Measurements from ENCODE around the gene TOMM34. TPM values are rescaled to one million over a fixed set of nuclear protein-coding genes. Genes with fewer than 3 reads are reported as not detected.

Gene TOMM34
- total and polyA plus RNA-seq, 9 of the 15 experiments (the other 6 are each of a cell fraction or from before 2014, with no cell fraction given): 18.1 to 69.4 (median 41.7) TPM

GRCh38 chr20:44973053-44973452, 12.9 kb upstream of the TOMM34 start:
- H3K4me1 ChIP-seq (replicated peaks in 1 of 2; ENCODE audit: control insufficient read depth in 2 of 2, insufficient read depth in 2 of 2, low read length in 2 of 2): peaks cover 0 to 14% of the 10 kb centered on the region in 2 experiments; a peak in 2 of 5 replicates
- no peak for DNase-seq (ENCODE audit: extremely low read depth in 1 of 4, low spot score in 3 of 4)
- WGBS (ENCODE audit: insufficient coverage, low coverage, missing lambda C conversion rate): 95% methylated on average over 2 of the region's 2 CpGs
- no peak overlapping the region for H3K4me2 ChIP-seq (ENCODE audit: insufficient read depth, low read length)
- no peaks in the 10 kb centered on the region for H3K27me3 ChIP-seq (ENCODE audit: control insufficient read depth in 2 of 2, insufficient read depth in 2 of 2, low read length in 2 of 2)
- TF ChIP-seq ZNF668 (CRISPR knock-in tag; IDR thresholded peaks at IDR 0.05) (no peak), TFAP4 (CRISPR knock-in tag; IDR thresholded peaks at IDR 0.05; ENCODE audit: borderline replicate concordance) (no peak), KLF16 (IDR thresholded peaks at IDR 0.05) (no peak), ZNF316 (IDR thresholded peaks at IDR 0.05) (peak; percentile 45; the same call in 1 of the 2 replicates), RFX1 (IDR thresholded peaks at IDR 0.05) (no peak), POLR2AphosphoS2 (IDR thresholded peaks at IDR 0.05; ENCODE audit: low read length) (no peak), ZNF740 (CRISPR knock-in tag; IDR thresholded peaks at IDR 0.05) (no peak), ZNF740 (tag; IDR thresholded peaks at IDR 0.05) (no peak), CEBPZ (IDR thresholded peaks at IDR 0.05; ENCODE audit: borderline replicate concordance, low read depth, low read length) (no peak), TCF15 (CRISPR knock-in tag; IDR thresholded peaks at IDR 0.05) (no peak)
- in situ Hi-C loops (cut with MboI) (no loop called here), intact Hi-C loops (cut with micrococcal nuclease) (no loop called here)
- H2AFZ ChIP-seq (ENCODE audit: low read depth, low read length): no peak overlapping the region
- no peak for FAIRE-seq
- no peak overlapping the region for H3K27ac ChIP-seq (ENCODE audit: extremely low read depth, low read depth, low read length)
- BruUV-seq (replicated peaks): no TSS peak
- H3K4me3 ChIP-seq: no peak overlapping the region
- no peak for ATAC-seq
- no peaks in the 10 kb centered on the region for H3K9me1 ChIP-seq (ENCODE audit: control insufficient read depth, insufficient read depth, low read length)
- H3K79me2 ChIP-seq (ENCODE audit: control insufficient read depth, insufficient read depth, low read length): peaks cover 39% of the 10 kb centered on the region
- peaks cover 54% of the 10 kb centered on the region for H3K36me3 ChIP-seq (ENCODE audit: control insufficient read depth, insufficient read depth, low read length)
- no peaks in the 10 kb centered on the region; the same call in 1 of the 2 replicates for H4K20me1 ChIP-seq (replicated peaks; ENCODE audit: control insufficient read depth, insufficient read depth, low read length)
- ChIA-PET POLR2A (no interaction called here), CTCF (ENCODE audit: low intra/inter-chr PET ratio) (no interaction called here)
- H3K9ac ChIP-seq (ENCODE audit: insufficient read depth in 1 of 2, low read depth in 2 of 2, low read length in 2 of 2): no peak overlapping the region
- no peaks in the 10 kb centered on the region for H3K9me3 ChIP-seq (replicated peaks; ENCODE audit: control insufficient read depth, insufficient read depth, low read depth, low read length)
